ENCODE measurements around the gene FASTKD1.
A peak's percentile ranks its signal among the peaks of the same experiment; 100 is the strongest.
"Not testable (repeated sequence)": the region's sequence is repeated elsewhere in the genome, so short reads cannot be mapped to it uniquely, and the experiment has no call there.

Gene FASTKD1

GRCh38 chr2:169571571-169571970 is 2.1 kb downstream of the FASTKD1 start:
- DNase-seq (ENCODE audit: insufficient read length, low spot score) (no peak), FAIRE-seq (no peak)

GRCh38 chr2:169570752-169571151 is 2.9 kb downstream of the FASTKD1 start:
- not testable (repeated sequence) for FAIRE-seq; DNase-seq (ENCODE audit: insufficient read length, low spot score)

DNA sequence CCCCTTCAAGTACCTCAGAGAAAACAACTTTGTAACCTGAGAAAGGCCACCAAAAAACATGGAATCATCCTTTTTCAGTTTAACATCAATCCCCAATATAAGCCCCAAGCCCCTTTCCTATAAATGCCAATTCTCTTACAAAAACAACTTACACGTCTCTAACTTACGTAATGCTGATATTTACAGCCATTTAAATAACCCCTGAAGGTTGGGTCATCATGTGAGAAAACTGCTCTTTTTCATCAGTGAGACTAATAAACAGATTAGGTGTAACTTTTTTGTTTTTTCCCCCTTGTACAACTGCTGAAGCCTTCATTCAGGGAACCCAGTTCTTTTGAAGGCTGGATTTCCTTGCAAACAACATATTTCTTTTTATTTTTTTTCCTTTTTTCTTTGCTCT is 3.7 kb downstream of the FASTKD1 start:
- FAIRE-seq (peak; percentile 40), DNase-seq (ENCODE audit: insufficient read length, low spot score) (no peak)

GRCh38 chr2:169565686-169566085 is 8.0 kb downstream of the FASTKD1 start:
- FAIRE-seq (no peak), DNase-seq (ENCODE audit: insufficient read length, low spot score) (no peak)

DNA sequence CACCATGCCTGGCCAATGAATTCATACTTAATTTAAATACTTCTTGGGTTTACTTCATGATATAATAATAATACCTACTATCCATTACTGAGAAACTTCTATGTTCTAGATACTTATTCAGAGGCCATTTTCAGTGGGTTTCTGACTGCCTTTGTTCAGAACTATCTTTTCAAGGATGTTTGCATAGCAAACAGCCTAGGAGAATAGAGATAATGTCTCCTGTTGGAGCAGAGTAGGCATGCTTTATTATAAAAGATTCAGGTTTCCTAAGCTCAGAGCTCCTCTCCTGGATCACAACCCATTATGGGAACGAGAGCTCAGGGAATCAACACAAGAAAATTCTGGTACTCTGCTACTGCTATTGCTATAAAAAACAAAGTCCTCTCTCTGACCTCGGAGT is 11.1 kb downstream of the FASTKD1 start:
- DNase-seq (ENCODE audit: insufficient read length, low spot score), result no peak

DNA sequence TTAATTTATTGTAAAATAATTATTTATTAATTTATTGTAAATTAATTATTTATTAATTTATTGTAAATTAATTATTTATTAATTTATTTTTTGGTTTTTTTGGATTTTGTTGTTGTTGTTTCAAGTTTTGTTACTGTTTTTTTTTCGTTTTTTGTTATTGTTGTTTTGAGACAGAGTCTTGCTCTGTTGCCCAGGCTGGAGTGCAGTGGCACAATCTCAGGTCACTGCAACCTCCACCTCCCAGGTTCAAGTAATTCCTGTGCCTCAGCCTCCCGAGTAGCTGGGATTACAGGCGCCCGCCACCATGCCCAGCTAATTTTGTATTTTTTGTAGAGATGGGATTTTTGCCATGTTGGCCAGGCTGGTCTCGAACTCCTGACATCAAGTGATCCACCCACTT is 11.6 kb downstream of the FASTKD1 start:
- DNase-seq (ENCODE audit: insufficient read length, low spot score); FAIRE-seq: not testable (repeated sequence)

More for the DNA sequence above, 11.1 kb downstream of the FASTKD1 start:
- no peak for FAIRE-seq

DNA sequence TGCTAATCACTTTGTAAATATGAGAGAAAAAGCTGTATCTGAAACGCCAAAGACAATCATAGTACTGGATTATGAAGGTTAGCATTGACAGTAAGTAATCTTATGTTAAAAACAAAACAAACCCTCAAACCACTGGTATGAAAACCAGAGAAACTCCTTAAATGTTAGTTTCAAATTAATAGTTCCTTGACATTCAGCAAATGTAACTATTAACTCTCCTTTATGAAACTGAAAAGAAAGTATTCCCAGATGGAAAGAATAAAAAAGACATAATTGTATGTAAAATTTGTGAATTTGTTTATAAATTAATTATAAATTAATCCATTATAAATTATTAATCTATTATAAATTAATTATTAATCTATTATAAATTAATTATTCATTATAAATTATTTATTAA is 12.3 kb downstream of the FASTKD1 start:
- FAIRE-seq (peak; percentile 26), DNase-seq (ENCODE audit: insufficient read length, low spot score) (no peak)

DNA sequence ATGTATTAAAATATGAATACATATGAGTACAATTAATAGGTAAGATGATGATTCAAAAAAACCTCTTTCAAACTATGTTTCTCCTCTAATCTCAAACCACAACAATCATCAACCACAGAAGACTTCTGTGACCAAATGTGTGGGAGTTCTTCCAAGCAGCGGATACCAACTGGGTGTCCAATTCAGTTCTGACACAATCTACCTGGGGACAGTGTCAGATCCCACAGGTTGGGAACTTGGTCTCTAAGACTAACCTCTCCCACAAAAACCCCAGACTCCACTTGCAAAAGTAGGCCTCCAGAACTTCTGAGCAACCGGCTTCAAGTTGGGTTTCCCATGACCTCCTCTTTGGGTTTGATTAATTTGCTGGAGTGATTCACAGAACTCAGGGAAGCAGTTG is 26.9 kb downstream of the FASTKD1 start:
- FAIRE-seq, result no peak
- no peak for DNase-seq (ENCODE audit: insufficient read length, low spot score)

DNA sequence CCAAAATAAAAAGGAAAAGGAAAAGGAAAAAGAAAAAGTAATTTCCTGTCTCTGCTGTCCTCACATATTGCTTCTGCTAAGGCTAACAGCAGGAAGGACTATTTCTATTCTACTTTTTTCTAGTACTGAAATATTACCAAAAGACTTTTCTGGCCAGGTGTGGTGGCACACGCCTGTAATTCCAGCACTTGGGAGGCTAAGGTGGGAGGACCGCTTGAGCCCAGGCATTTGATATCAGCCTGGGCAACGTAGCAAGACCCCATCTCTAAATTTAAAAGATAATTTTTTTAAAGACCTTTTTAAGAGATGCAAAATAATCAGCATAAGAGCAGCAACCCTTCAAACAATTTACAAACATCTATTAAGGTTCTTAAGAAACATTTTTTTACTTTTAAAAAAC is 31.2 kb downstream of the FASTKD1 start:
- FAIRE-seq, result no peak

DNA sequence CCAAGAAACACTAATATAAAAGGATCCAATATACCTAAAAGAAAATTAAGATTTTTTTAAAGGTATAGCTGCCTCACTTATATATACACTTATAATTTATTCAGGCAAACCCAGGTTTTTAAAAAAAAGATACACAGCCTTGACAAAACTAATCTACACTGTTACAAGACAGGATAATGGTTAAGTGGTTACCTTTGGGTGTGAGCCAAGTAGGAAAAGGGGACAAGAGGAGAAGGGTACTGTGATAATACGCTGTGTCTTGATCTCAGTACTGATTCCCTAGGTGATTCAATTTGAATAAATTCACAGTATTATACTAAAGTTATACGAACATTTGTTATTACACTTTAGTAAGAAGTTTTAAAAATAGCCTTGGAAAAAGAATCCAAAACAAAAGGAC is 33.5 kb downstream of the FASTKD1 start:
- DNase-seq (ENCODE audit: insufficient read length, low spot score) (no peak), FAIRE-seq (no peak)

More for the DNA sequence above, 31.2 kb downstream of the FASTKD1 start:
- no peak for DNase-seq (ENCODE audit: insufficient read length, low spot score)

DNA sequence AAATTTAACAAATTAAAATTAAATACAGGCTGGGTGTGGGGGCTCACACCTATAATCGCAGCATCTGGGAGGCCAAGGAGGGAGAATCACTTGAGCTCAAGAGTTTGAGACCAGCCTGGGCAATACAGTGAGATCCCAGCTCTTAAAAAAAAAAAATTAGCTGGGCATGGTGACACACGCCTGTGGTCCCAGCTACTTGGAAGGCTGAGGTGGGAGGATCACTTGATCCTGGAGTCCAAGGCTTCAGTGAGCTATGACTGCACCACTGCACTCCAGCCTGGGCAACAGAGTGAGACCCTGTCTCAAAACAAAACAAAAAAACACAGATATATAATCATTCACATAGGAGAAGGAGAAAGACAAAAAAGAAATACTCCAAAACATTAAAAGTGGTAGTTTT is 34.2 kb downstream of the FASTKD1 start:
- not testable (repeated sequence) for DNase-seq (ENCODE audit: insufficient read length, low spot score); FAIRE-seq

- DNase-seq (ENCODE audit: insufficient read length, low spot score) (peak; percentile 32), FAIRE-seq (peak; percentile 96)
These were observed 45.4 kb downstream of the FASTKD1 start for GRCh38 chr2:169528271-169528701.

GRCh38 chr2:169526451-169526850 is 47.2 kb downstream of the FASTKD1 start:
- FAIRE-seq, result no peak

GRCh38 chr2:169525434-169525833 is 48.2 kb downstream of the FASTKD1 start:
- DNase-seq (ENCODE audit: insufficient read length, low spot score) (no peak), FAIRE-seq (no peak)

More at GRCh38 chr2:169526451-169526850, 47.2 kb downstream of the FASTKD1 start:
- DNase-seq (ENCODE audit: insufficient read length, low spot score), result no peak

- DNase-seq (ENCODE audit: insufficient read length, low spot score) (no peak), FAIRE-seq (no peak)
These were observed 50.0 kb downstream of the FASTKD1 start for GRCh38 chr2:169523681-169524080.

- DNase-seq (ENCODE audit: insufficient read length, low spot score), result no peak
- FAIRE-seq, result no peak
These were observed 52.8 kb downstream of the FASTKD1 start for GRCh38 chr2:169520896-169521295.

- not testable (repeated sequence) for FAIRE-seq
These were observed 57.1 kb downstream of the FASTKD1 start for GRCh38 chr2:169516488-169516995.

GRCh38 chr2:169514758-169515157 is 58.9 kb downstream of the FASTKD1 start:
- not testable (repeated sequence) for FAIRE-seq; DNase-seq (ENCODE audit: insufficient read length, low spot score)

More at GRCh38 chr2:169516488-169516995, 57.1 kb downstream of the FASTKD1 start:
- not testable (repeated sequence) for DNase-seq (ENCODE audit: insufficient read length, low spot score)

- no peak for DNase-seq (ENCODE audit: insufficient read length, low spot score)
- no peak for FAIRE-seq
These were observed 59.7 kb downstream of the FASTKD1 start for GRCh38 chr2:169513926-169514325.

DNA sequence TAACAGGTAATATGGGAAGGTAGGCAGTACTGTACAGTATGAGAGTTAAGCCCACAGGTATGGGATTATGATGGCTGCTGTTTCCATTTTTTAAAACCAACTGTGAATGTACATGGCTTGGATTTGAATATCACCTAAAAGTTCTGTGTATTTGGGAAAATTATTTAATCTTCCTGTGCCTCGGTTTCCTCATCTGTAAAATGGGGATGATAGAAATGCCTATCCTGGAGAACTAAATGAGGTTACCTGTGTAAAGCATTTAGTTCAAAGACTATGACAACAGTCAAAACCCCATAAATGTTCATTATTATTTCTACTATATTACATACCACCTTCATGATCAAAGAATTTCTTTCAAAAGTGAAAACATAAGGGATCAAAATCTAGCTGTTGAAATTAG is 60.6 kb downstream of the FASTKD1 start:
- no peak for FAIRE-seq
- DNase-seq (ENCODE audit: insufficient read length, low spot score), result no peak

- DNase-seq (ENCODE audit: insufficient read length, low spot score) (no peak), FAIRE-seq (no peak)
These were observed 61.1 kb downstream of the FASTKD1 start for GRCh38 chr2:169512525-169512924.

GRCh38 chr2:169511818-169512217 is 61.8 kb downstream of the FASTKD1 start:
- no peak for DNase-seq (ENCODE audit: insufficient read length, low spot score)
- no peak for FAIRE-seq

- FAIRE-seq, result no peak
- no peak for DNase-seq (ENCODE audit: insufficient read length, low spot score)
These were observed 63.2 kb downstream of the FASTKD1 start for GRCh38 chr2:169510496-169510895.
